Fibroblast of skin of right biceps (primary cell): ENCODE data around the gene UBE2O.
A peak's percentile ranks its signal among the peaks of the same experiment; 100 is the strongest.
"Not testable (repeated sequence)": the region's sequence is repeated elsewhere in the genome, so short reads cannot be mapped to it uniquely, and the experiment has no call there.

Experiments
- DNase-seq: peaks from one replicate; pipeline ENCODE4 v3.0.0-alpha.2; 2013

UBE2O gene

GRCh38 chr17:76367642-76368041, 85.3 kb downstream of the UBE2O start:
- no peak for DNase-seq

- DNase-seq, result no peak
Observed at GRCh38 chr17:76366247-76366646, 86.7 kb downstream of the UBE2O start.

DNA sequence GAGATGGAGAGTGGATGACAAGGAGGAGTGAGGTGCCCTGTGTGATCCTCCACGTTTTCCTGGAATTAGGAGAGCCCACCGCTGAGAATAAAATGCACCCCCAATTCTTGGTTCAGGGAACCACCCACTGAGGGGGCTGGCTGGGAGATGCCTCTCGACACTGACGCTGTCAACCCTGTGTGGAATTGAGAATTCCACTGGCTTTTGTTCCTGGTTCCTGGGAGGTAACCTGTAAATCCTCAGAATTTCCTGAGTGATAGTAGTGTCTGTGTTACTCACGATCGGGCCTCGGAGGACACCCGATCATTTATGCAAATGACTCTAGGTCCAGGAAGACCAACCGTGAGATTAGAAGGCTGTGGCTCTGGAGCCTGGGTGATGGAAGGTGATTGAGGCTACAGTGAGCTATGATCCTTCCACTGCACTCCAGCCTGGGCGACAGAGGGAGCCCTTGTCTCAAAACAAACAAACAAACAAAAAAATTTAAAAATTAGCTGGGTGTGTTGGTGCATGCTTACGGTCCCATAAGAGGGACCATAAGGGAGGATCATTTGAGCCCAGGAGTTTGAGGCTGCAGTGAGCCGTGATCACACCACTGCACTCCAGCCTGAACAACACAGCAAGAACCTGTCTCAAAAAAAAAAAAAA, 87.6 kb downstream of the UBE2O start:
- DNase-seq, result no peak

DNA sequence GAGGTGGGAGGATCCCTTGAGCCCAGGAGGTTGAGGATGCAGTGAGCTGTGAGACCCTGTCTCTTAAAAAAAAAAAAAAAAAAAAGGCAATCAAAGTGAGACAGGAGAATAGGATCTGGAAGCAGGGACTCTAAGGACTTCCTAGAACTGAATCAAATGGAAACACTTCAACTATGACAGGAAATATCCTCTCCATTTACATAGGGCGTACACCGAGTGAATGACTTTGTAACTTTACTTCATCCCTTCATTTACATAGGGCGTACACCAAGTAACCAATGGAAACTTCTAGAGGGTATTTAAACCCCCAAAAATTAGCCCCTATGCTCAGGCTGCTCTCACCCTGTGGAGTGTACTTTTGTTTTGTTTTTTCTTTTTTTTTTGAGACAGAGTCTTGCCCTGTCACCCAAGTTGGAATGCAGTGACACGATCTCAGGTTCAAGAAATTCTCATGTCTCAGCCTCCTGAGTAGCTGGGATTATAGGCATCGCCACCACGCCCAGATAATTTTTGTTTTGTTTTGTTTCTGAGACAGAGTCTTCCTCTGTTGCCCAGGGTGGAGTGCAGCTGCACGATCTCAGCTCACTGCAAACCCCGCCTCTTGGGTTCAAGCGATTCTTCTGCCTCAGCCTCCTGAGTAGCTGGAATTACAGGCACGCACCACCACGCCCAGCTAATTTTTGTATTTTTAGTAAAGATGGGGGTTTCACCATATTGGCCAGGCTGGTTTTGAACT, 89.7 kb downstream of the UBE2O start:
- DNase-seq, result no peak

DNA sequence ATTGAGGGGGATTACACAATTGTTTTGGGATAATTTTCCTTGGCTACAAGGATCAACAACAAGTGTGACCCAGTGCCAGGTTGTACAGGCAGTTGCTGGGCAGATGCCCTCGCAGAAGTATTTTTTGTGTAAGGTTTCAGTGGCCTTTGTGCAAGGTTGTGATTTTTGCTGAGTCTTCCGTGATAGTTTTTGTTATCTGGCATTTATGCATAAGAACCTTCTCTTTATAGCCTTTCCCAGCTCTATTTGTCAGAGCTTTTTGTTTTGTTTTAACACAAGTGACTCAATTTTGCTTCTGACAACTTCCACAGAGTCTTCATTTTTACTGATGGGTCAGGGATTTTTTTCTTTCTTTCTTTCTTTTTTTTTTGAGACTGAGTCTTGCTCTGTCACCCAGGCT, 92.5 kb downstream of the UBE2O start:
- no peak for DNase-seq

- not testable (repeated sequence) for DNase-seq
Observed at GRCh38 chr17:76359776-76360175, 93.2 kb downstream of the UBE2O start.

GRCh38 chr17:76359375-76359774, 93.6 kb downstream of the UBE2O start:
- DNase-seq, result no peak

DNA sequence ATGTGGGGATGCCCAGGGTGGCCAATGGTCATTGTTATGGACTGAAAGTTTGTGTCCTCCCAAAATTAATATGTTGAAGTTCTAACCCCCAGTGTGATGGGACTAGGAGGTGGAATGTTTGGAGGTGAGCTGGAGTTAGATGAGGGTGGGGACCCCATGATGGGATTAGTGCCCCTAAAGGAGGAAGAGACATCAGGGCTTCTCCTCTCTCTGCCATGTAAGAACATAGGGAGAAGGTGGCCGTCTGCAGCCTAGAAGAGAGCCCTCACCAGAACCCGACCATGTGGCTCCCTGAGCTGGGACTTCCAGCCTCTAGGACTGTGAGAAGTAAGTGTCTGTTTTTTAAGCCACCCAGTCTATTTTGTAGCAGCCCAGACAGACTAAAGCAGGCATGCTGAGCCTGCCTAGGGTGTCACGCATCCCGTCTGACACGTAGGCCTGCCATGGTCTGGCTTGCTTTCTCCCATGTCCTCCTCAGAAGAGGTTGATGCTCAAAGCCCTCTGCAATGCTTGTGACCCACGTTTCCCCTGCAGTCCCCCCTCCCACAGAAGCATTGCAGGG, 95.3 kb downstream of the UBE2O start:
- DNase-seq, result no peak

DNA sequence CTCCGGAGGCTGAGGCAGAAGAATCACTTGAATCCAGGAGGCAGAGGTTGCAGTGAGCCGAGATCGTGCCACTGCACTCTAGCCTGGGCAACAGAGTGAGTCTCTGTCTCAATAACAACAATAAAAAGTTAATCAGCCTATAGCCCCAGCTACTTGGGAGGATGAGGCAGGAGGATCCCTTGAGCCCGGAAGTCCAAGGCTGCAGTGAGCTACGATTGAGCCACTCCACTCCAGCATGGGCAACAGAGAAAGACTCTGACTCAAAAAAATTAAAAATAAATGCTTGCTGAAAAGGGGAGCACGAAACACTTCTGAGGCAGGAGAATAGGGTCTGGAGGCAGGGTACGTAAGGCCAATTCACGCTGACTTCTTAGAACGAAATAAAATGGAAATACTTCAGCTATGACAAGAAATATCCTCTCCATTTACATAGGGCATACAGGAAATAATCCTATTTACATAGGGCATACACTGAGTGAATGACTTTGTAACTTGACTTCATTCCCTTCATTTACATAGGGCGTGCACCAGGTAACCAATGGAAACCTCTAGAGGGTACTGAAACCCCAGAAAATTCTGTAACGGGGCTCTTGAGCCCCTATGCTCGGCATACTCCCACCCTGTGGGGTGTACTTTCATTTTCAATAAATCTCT, 96.0 kb downstream of the UBE2O start:
- DNase-seq, result no peak

DNA sequence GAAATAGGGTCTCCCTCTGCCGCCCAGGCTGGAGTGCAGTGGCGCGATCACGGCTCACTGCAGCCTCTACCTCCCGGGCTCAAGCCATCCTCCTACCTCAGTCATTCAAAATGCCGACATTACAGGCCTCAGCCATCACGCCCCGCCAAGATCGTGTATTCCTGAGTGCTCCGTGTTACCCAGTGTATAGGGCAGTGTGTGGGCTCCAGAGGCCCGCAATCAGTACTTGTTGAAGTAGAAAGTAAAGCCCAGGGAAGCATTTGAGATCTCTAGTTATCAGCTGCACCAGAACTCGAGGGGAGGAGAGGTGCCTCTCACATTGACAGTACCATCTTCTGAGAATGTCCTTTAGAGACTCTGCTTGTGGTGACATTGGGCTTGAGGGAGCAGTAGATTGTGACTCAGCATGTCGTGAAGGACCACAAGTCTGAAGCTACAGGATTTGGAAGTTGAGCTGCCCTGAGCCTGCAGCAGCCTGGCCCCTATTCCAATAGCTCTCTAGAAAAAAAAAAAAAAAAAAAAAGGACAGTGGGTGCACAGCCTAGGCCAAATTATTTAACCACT, 98.1 kb downstream of the UBE2O start:
- DNase-seq, result peak; percentile 26

- no peak for DNase-seq
Observed at GRCh38 chr17:76354317-76354729, 98.6 kb downstream of the UBE2O start.

DNA sequence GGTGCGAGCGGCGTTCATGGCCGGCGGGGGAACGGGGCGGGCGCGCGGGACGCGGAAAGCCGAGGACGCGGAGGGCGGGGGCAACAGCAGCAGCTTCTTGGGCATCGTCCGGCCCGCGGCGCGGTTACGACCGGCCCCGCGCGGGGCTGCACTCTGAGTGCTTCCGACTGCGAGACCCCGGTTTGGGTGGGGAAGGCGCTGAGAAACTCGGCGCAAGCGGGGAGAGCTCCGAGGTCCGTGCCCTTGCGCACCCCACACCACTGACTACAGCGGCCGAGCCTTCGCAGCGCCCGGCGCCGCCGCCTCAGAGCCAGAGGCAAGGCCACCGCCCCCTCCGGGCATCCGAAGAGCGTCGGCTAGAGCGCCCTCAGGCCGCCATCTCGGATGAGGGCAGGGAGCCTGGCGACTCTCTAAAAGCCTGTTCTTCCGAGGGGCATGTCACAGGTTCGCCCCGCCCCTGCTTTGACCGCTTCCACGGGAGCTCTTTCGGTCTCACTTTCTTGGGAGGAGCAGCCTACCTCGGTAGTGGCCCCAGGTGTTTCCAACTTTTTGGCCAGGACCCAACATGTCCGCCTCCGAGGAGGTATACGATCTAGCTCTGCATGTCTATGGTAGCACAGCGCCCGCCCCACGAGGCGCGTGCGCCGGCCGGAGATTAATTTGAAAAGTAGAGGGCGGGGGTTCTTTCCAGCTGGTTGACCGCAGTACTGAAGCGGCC, 99.2 kb downstream of the UBE2O start, which contains the start of gene PRPSAP1:
Gene PRPSAP1, minus strand, starts transcription at position 318 of the 718 bp plus-strand sequence. Its CDS starts 213 bp downstream, at position 105.
- peak; percentile 91 for DNase-seq

DNA sequence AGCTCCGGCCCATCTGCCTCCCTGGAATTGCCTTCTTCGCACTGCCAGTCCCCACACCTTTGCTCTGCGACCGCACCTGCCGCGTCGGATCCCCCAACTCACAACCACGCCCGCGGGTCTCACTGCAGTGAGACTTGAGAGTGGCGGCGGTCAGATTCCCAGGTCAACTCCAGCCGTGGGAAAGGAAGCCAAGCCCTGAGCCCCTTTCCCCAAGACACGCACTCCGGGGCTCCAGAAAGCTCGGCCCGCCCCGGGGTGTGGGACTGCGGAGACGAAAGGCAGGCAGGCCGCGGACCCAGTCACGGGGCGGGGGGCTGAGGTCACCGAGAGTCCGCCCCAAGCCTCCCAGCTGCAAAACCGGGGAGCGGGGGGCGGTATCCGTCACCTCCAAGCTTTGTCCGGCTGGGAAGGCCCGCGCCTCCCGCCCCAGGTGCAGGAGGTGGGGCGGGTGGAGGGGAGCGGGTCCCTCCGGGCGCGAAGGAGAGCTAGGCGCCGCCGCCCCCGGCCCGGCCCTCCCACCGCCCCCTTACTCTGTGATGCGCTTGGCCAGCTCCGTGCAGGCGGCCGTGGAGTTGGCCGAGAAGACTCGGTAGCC, 99.9 kb downstream of the UBE2O start:
- no peak for DNase-seq

DNA sequence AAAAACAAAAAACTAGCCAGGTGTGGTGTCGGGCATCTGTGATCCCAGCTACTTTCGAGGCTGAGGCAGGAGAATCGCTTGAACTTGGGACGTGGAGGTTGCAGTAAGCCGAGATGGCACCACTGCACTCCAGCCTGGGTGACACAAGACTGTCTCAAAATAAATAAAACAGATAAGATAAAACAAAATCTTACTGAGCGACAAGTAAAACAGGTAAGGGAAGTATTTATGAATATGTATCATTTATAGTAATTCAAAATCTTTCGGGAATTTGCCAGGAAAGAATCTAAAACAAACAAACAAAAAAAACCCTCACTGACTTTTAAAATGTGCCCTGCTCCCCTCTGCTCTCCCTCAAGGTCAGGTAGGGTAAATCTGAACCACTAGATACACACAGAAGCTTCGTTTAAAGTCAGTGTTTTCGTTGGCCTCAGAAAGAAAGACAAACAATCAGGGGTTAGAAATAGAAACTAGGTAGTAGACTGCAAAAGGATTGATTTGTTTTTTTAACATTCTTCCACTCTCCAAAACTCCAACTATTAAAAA, 101.4 kb downstream of the UBE2O start:
- no peak for DNase-seq

GRCh38 chr17:76350463-76350862, 102.5 kb downstream of the UBE2O start:
- DNase-seq, result no peak

DNA sequence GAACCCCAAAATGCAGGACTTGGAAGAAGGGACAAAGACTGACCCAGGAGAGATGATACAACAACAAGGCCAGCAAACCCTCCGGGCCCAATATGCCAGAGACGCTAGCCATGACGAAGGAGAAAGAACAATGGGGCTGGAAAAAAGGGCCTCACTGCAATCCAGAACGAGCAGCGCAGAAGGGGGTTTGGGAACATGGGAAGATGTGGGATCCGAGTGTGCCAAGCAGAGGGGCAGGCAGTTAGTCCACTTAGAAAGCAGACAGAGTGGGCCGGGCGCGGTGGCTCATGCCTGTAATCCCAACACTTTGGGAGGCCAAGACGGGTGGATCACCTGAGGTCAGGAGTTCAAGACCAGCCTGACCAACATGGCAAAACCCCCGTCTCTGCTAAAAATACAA, 106.0 kb downstream of the UBE2O start:
- DNase-seq, result not testable (repeated sequence)

DNA sequence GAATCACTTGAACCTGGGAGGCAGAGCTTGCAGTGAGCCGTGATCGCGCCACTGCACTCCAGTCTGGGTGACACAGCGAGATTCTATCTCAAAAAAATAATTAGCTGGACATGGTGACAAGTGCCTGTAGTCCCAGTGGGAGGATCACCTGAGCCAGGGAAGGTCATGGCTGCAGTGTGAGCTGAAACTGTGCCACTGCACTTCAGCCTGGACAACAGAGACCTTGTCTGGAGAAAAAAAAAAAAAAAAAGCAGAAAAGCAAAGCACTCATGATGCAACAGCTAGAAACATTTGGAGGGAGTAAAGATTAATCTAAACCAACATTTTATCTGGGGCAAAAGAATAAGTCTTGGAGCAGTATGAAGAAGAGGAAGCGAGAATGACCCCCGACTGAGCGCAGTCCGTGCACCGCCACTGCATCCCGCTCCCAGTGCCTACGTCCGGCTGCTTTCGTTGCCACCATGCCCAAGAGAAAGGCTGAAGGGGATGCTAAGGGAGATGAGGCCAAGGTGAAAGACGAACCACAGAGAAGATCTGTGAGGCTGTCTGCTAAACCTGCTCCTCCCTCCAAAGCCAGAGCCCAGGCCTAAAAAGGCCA, 107.5 kb downstream of the UBE2O start:
- peak; percentile 26 for DNase-seq

DNA sequence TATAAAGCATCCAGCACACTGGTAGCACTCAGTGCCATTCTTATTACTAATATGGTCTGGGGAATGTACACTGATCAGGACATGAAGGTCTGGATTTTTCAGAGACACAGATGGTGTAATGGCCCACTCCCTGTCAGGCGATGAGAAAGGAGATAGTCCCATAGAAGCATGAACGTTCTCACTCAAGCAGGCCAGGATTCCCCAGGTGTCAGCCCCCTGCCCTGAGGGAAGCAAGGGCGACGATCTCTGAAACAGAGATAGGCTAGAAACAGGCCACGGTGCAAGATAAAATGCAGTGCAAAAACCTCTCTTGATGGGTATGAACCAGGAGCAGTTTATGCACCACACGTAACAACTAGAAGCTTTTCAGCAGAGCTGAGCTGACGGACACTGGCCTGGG, 109.8 kb downstream of the UBE2O start:
- DNase-seq, result no peak

GRCh38 chr17:76341301-76341700, 111.7 kb downstream of the UBE2O start:
- DNase-seq, result no peak
